Measurements from ENCODE around the gene CAMTA1. TPM values are rescaled to one million over a fixed set of nuclear protein-coding genes. Genes with fewer than 3 reads are reported as not detected.

The CAMTA1 gene
- total RNA-seq, 1 donor from 2014 or later, result 51.8 TPM

DNA sequence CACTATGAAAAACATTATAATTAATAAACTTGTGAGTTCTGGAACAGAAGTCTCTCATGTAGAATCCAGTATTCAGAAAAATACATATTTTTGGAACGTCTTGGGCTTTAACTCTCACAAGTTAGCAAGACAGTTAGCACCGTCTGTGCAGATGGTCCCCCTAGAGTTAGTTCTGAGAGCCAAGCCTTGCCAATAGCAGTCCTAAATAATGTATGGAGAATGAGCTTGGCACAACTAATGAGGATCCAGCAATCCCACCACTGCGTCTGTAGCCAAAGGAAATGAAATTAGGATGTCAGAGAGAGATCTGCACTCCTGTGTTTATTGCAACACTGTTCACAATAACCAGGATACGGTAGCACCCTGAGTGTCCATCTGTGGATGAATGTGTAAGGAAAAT lies 931.3 kb downstream of the CAMTA1 start:
- no peak for DNase-seq (ENCODE audit: low spot score)

DNA sequence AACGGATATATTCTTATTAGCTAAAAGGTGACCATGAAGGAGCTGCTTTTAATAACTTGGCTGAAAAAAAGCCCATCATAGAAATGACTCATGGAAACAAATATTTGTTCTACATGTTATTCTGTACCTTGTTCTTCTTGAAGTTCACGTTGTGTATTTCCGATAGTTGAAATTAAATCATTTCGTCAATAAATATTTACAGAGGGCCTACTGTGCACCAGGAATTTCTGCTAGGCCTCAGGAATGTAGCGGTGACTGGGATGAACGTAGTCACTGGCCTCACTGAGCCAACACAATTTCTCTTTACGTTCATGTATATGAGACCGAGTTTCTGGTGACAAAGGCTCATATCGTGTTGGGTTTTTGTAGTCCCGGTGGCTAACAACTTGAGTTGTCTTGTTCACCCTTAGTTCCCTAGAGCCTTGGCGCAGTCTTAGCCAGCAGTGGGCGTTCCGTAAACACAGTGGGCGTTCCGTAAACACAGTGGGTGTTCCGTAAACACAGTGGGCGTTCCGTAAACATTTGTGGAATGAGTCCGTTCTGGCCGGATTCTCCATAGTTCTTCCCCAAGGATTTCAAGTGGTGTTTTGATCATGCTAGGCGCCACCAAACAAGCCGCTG lies 932.6 kb downstream of the CAMTA1 start:
- no peak for DNase-seq (ENCODE audit: low spot score)

DNA sequence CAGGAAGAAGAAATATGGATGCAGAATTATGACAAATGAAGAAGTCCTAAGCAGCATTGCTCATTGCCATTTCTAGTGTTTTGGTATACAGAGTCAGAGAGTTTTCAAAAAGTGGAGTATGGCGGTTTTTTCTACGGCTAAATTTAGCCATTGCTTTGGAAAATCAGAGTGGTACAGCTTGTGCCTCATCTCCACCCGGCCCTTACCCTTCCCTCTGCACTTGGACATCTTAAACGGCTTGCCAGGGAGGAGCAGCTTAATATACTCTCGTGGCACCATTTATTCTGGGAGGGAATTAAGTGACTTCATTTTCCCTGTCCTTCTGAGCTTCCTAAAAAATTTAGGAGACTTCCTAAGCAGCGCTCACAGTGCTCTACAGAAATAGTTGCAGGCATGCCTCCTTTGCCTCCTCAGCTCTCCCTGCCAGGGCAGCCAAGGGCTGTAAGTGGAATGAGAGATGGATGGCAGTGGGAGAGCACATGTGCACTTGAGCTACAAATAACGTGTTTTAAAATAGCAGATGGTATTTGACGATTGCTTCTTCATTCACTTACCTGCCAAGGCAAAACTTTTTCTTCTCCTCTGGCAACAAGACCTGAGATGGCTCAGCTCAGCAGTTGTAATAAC lies 934.3 kb downstream of the CAMTA1 start:
- no peak for DNase-seq (ENCODE audit: low spot score)

DNA sequence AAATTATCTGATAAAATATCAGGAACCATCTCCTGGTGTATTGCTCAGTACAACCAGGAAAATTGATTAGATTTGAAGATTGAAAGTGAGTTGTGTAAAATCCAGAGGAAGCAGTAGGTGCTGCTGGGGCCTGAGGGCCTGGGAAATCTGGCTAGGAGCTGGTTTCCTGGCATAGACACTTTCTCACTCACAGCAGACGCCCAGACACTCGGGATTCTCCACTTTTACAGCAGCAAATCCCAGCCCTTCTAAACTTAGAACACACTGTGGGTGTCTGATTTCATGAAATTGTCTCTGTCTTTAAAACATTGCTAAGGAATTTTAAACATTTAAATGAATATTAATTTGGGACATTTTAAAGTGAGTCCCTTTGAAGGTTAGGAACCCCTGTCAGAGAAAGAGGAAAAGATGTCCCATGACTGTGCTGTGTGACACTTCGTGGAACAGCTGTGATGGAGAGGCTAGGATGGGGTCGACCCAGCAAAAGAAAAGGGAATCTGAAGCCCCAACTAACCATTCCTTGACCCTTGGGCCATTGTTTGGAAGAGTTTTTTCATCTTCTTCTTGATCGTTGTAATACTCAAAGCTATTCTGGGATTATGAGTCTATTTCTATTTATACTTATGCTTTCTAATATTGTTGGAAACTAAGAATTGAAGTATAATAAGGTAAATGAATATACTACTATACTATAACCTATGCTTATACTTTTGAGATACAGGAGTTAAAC lies 936.9 kb downstream of the CAMTA1 start:
- DNase-seq (ENCODE audit: low spot score), result no peak

DNA sequence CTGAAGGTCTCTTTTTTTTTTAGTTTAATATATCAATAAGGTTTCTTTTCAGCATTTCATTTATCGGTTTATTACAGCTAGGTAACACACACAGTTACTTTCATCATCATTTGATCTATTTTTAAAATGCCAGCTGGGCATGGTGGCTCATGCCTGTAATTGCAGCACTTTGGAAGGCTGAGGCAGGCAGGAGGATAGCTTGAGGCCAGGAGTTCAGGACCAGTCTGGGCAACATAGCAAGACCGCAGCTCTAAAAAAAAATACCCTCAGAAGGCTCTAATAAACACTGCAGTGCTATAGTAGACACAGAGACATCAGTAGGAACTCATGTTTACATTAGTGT lies 937.4 kb downstream of the CAMTA1 start:
- no peak for DNase-seq (ENCODE audit: low spot score)

DNA sequence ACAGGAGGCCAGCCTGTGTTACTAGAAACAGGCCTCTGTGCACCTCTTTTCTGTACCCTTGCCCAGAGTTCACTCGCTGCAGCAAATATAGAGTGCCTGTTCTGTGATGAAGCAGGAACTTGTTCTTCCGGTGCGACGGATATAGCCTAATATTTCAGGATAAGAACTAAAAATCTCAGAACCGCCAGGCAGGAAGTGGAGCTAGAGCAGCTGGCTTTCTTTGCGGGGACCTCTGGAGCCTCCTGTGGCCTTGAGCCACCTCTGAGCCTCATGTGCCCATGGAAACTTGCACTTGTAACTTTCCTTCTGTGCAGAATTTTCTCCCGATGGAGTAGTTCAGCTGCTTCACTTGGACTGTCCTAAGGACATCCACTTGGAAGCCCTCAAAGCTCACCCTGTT lies 941.4 kb downstream of the CAMTA1 start:
- DNase-seq (ENCODE audit: low spot score), result no peak

DNA sequence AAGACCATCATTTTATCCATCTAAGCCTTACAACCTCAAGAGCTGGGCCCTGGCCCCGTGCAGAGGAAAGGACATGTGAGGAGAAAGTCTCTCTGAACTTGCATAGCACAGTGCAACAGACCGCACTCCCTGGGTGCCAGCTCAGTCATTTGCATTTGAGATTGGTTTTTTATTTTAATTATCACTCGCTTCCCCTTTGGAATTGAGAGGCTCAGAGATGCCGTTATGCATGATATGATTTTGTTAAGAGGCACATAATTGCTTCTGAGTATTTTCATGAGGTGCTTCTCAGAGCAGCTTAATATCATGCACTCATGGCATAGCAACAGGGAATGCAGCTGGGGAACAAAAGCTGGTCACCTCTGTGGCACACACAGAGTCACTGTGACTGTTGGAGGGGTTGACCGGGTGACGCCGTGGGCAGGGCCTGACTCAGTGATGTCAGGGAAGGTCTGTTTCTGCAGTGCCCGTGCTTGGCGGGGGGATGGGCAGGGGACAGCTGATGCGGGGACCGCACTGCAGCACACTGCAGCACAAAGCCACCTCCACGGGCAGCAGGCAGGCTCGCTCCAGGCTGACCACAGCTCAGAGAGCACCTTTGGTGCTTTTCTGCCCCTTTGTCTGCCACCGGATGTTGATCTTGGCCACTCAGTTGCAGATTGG lies 942.7 kb downstream of the CAMTA1 start:
- DNase-seq (ENCODE audit: low spot score), result no peak

DNA sequence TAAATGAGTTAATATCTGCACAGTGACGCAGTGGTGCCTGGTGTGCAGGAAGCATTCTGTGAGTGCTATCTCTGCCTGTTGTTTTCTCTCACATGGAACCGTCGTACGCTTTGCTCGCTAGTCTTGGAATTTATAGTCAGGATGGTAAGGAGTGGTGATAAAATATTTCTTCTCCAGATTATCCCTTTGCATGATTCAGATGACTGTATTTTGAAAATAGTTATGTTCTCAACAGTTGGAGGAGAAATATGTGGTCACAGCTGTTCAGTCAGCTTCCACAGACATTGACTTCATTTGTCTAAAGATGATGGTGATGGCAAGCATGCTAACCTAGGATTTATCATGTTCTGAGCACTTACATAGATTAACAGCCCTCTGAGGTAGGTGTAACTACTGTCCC lies 944.5 kb downstream of the CAMTA1 start:
- DNase-seq (ENCODE audit: low spot score), result no peak

DNA sequence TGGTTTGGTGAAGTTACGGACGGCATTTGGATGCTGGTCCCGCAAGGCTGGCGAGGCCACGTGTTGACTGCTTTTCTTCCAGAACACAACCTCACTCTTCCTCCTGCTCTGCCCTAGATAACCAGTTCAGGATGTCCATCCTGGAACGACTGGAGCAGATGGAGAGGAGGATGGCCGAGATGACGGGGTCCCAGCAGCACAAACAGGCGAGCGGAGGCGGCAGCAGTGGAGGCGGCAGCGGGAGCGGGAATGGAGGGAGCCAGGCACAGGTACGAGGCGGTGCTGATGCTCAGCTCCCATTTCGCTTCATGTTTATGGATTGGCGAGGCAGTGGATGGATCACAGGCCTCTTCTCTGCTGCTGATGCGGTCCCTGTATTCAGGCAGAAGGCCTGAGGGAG lies 947.1 kb downstream of the CAMTA1 start:
- DNase-seq (ENCODE audit: low spot score), result no peak

DNA sequence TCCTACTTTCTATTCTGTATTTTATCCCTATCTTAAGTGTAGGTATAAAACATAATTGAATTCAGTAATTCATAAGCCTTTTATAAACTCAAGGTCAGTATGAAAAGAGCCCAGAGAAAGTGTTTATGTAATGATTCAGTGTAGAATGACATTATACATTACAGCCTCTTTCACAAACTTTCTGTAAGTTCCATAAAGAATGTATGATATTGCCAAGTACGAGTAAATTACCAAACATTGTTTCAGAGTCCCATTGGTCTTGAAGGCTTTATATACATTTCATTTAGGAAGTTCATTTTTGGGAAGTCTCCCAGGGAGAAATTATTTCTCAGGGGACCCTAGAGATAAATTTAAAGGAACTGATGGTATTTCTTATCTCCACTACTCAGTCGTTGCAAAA lies 948.0 kb downstream of the CAMTA1 start:
- no peak for DNase-seq (ENCODE audit: low spot score)

DNA sequence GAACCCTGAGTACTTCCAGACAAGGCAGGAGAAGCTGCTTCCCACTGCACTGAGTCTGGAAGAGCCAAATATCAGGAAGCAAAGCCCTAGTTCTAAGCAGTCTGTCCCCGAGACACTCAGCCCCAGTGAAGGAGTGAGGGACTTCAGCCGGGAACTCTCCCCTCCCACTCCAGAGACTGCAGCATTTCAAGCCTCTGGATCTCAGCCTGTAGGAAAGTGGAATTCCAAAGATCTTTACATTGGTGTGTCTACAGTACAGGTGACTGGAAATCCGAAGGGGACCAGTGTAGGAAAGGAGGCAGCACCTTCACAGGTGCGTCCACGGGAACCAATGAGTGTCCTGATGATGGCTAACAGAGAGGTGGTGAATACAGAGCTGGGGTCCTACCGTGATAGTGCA lies 952.8 kb downstream of the CAMTA1 start:
- DNase-seq (ENCODE audit: low spot score), result no peak

DNA sequence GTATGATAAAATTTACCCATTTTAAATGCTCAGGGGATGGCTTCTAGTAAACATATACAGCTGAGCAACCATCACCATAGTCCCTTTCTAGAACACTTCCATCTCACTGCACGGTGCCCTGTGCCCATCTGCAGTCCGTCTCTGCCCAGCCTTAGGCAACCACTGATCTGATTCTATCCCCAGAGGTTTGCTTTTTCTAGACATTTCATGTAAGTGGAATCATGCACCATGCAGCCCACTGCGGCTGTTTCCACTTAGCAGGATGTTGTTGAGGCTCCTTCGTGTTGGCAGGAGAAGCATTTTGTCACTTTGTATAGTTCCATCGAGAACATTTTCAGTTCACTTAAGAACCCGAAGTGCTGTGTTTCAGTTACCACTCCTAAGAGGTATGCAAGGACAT lies 958.1 kb downstream of the CAMTA1 start:
- DNase-seq (ENCODE audit: low spot score), result no peak

DNA sequence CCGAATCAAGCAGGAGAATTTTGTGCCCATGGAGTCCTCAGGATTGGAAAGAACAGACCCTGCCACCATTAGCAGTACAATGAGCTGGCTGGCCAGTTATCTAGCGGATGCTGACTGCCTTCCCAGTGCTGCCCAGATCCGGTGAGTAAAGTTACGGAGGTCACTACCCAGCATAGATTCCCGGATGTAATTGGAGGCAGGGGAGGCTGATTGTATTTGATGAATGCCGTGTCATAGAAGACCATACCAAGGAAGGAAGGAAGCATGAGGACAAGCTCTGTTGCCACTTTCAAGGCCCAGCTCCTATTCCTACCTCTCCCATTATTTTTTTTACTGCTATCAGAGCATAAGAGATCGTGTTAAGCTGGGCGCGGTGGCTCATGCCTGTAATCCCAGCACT lies 959.6 kb downstream of the CAMTA1 start:
- DNase-seq (ENCODE audit: low spot score), result no peak

DNA sequence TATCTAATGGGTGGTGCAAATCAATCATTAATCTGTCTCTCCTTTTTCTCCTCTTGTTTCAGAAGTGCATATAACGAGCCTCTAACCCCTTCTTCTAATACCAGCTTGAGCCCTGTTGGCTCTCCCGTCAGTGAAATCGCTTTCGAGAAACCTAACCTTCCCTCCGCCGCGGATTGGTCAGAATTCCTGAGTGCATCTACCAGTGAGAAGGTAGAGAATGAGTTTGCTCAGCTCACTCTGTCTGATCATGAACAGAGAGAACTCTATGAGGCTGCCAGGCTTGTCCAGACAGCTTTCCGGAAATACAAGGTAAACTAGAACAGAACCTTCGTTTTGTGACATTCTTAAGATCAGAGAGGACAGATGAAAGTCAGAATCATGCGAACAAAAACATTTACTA lies 960.5 kb downstream of the CAMTA1 start:
- no peak for DNase-seq (ENCODE audit: low spot score)

DNA sequence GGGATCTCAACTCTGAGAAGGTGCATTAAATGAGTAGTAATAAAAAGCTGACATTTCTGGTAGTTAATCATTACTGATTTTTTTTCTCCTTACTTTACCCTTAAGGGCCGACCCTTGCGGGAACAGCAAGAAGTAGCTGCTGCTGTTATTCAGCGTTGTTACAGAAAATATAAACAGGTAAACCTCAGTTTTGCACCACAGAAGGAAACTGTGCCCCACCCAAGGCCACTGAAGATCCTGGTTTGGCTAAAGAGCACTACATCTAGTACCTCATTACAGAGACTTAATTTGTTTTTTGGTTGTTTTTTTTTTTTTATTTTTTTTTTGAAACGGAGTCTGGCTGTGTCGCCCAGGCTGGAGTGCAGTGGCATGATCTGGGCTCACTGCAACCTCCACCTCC lies 962.4 kb downstream of the CAMTA1 start:
- no peak for DNase-seq (ENCODE audit: low spot score)

DNA sequence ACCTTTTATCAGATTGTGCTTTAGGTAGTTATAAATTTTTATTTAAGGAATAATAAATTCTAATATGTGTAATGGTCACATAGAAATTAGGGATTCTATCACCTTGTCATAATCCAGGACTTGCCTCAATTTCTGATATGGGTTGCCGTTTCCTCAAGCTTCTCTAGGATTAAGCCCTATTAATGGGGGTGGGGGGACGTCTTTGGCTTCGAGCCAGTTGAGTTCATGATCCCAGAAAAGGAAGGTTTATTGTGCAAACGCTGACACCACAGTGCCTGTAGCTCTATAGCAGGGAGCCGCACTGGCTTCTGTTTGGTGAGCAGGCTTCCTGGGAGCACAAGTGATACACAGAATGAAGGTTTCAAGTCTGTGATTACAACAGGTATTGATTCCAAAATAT lies 963.9 kb downstream of the CAMTA1 start:
- no peak for DNase-seq (ENCODE audit: low spot score)

DNA sequence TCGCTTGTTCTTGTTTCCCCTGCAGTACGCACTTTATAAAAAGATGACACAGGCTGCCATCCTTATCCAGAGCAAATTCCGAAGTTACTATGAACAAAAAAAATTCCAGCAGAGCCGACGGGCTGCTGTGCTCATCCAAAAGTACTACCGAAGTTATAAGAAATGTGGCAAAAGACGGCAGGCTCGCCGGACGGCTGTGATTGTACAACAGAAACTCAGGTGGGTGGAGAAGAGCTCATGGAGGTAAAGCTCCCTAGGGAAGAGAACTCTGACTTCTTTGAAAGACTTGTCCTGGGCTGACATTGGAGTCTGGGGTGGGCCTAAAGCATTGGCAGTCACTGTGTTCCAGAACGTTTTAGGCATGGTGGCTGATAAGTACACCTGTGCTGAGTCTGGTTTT lies 965.9 kb downstream of the CAMTA1 start:
- DNase-seq (ENCODE audit: low spot score), result no peak

DNA sequence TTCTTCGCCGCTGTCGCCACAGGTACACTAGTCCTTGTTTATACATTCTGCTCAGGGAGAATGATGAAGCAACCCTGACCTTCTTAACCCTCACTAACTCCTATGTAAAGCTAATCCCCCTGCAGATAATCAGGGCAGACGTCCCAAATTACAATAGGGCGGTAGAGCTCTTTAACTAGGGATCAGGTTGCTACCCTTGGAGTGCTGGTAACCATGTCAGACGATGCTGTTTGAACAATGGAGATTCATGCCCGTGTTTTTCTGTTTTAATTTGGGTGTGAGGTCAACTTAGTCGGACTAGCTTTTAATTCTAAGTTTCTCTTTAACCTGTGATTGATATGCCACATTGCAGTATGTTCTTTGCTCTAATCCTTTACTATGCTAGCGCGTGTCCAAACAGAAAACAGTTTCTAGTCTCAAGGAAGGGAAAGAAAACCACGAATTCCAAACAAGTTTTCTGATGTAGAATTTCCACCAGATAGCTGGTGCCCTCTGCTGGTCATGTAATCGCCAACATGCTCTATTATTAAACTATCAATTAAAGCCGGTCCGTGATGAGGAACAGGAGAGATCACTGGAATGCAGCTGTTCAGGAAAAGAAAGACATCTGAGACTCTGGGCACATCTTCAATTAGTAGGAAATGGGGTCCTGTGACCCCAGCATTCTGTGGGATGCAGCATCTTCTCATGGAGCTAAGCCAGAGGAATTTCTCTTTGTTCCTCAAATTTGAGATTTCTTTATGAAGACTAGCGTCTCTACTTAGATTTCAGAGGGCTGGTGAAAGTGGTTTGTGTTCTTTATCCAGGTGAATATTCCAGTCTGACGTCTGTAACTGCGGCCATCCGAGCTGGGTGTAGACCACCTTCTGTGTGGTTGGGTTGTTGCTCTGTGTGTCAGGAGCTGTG lies 967.5 kb downstream of the CAMTA1 start:
- DNase-seq (ENCODE audit: low spot score), result no peak

DNA sequence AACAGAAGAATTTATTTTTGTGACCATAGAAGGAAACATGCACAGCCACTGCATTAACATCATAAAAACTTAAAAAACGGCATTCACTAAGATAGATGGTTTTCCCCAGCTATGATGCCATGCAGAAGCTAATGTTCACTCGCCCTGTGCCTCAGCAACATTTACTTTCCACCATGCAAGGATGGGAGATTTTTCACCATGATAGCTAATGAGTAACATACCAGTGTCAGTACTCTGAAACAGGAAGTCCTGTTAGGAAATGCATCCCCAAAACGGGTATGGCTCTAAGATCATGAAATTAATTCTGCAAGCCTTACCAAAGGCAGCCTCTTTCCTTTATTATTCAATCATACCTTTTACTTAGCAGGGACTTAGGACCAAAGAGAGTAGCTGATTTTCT lies 968.4 kb downstream of the CAMTA1 start:
- no peak for DNase-seq (ENCODE audit: low spot score)

DNA sequence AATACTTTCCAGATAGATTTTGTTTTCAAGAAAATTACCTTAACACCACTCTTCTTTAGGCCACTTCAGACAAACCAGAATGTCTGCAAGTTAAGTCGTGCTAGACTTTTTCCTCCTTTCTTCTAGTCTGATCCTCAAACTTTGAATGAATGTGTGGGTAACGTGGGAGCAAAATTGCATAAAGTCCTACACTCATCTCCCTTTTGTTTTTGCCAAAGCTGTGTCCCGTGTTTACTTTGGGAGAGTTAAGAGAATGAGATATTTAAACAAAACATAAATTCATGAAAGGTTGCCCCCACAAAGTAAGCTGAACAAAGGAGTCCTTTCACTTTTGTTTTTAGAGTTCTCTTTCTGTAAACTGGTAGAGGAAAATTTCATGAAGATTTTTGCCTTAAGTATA lies 969.0 kb downstream of the CAMTA1 start:
- no peak for DNase-seq (ENCODE audit: low spot score)

DNA sequence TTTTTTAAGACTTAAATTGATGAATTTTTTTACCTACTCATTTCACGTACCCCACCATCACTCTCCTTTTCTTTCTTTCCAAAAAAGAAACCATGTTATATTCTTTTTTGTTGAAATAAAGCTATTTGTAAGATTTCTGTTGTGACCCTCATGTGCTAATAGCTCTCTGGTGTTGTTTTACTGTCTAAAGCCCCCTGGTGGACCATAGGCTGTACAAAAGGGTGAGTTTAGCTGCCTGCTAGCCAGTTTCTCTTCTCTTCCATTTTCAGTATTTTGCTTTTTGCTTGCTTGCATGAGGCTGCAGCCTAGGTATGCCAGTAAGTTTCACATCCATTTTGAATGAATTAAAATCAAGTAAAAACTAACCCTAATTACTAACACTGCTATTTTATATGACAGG lies 970.2 kb downstream of the CAMTA1 start:
- DNase-seq (ENCODE audit: low spot score), result no peak

Data from mesenteric fat pad (tissue), 1 donor.